C4-2B (cell line): ENCODE data around the gene RO60.
"Not testable (repeated sequence)": the region's sequence is repeated elsewhere in the genome, so short reads cannot be mapped to it uniquely, and the experiment has no call there.

ENCODE experiments used
- H3K27ac ChIP-seq: fragments of 450-650 bp; 2 replicates; pipeline ENCODE4 v1.5.1; 2017
- CTCF ChIP-seq: fragments of 450-650 bp; conservative IDR thresholded peaks from 2 replicates; pipeline ENCODE4 v1.5.1; 2017; ENCODE audit warnings: mild to moderate bottlenecking
- ZFX ChIP-seq: fragments of 450-650 bp; IDR thresholded peaks from 2 replicates; pipeline ENCODE4 v1.6.1; 2017

RO60 gene

GRCh38 chr1:193042766-193043691 is 16.4 kb upstream of the RO60 start:
- TF ChIP-seq CTCF (no peak), ZFX (no peak)
- no peak overlapping the region for H3K27ac ChIP-seq

- not testable (repeated sequence) for H3K27ac ChIP-seq
Observed at GRCh38 chr1:193048913-193049312, 10.5 kb upstream of the RO60 start.

GRCh38 chr1:193054169-193054675 is 5.2 kb upstream of the RO60 start:
- TF ChIP-seq ZFX, result no peak
- no peak for TF ChIP-seq CTCF
- peak overlapping the region; percentile 59; the same call in 1 of the 2 replicates for H3K27ac ChIP-seq

GRCh38 chr1:193058529-193059281 is 707 bp upstream of the RO60 start:
- no peak for TF ChIP-seq CTCF
- TF ChIP-seq ZFX, result peak; percentile 80
- H3K27ac ChIP-seq, result peak overlapping the region; percentile 96

GRCh38 chr1:193060115-193060403 is 647 bp downstream of the RO60 start:
- TF ChIP-seq ZFX (no peak), CTCF (no peak)
- peak overlapping the region; percentile 96 for H3K27ac ChIP-seq

GRCh38 chr1:193060406-193060805 is 994 bp downstream of the RO60 start:
- no peak for TF ChIP-seq ZFX
- no peak for TF ChIP-seq CTCF
- no peak overlapping the region for H3K27ac ChIP-seq

GRCh38 chr1:193060938-193061337 is 1.5 kb downstream of the RO60 start:
- H3K27ac ChIP-seq, result no peak overlapping the region
- TF ChIP-seq CTCF, result no peak
- no peak for TF ChIP-seq ZFX
